Measurements from ENCODE around the gene CAPN11. TPM values are rescaled to one million over a fixed set of nuclear protein-coding genes. Genes with fewer than 3 reads are reported as not detected.
"Not testable (repeated sequence)": the region's sequence is repeated elsewhere in the genome, so short reads cannot be mapped to it uniquely, and the experiment has no call there.

CAPN11 gene
- total RNA-seq, 1 donor from 2014 or later: 0.27 TPM

GRCh38 chr6:44128020-44128917 is 30.4 kb upstream of the CAPN11 start:
- DNase-seq (ENCODE audit: missing footprints) (peak; percentile 81), ATAC-seq (peak; percentile 42)
- intact Hi-C loops (cut with DNase I): loop anchor here (2.0 kb wide), 1 partner anchor 21 kb away; no protein-coding TSS in a partner anchor

- ATAC-seq (no peak), DNase-seq (ENCODE audit: missing footprints) (no peak)
- intact Hi-C loops (cut with DNase I): loop anchor here (2.0 to 5.0 kb wide), 2 partner anchors 19 to 33 kb away; no protein-coding TSS in a partner anchor
Measured at GRCh38 chr6:44129841-44130322, 28.7 kb upstream of the CAPN11 start.

- DNase-seq (ENCODE audit: missing footprints) (no peak), ATAC-seq (no peak)
- intact Hi-C loops (cut with DNase I): loop anchor here (5.0 kb wide), 1 partner anchor 35 kb away; no protein-coding TSS in a partner anchor
Measured at GRCh38 chr6:44131892-44132291, 26.7 kb upstream of the CAPN11 start.

GRCh38 chr6:44132476-44132875 is 26.1 kb upstream of the CAPN11 start:
- ATAC-seq (no peak), DNase-seq (ENCODE audit: missing footprints) (no peak)
- intact Hi-C loops (cut with DNase I): loop anchor here (5.0 kb wide), 1 partner anchor 35 kb away; no protein-coding TSS in a partner anchor

- intact Hi-C loops (cut with DNase I): loop anchor here (5.0 kb wide), 1 partner anchor 36 kb away; no protein-coding TSS in a partner anchor
- peak; percentile 80 for ATAC-seq
- DNase-seq (ENCODE audit: missing footprints): no peak
Measured at GRCh38 chr6:44133003-44133931, 25.4 kb upstream of the CAPN11 start.

GRCh38 chr6:44133981-44134711 is 24.5 kb upstream of the CAPN11 start:
- intact Hi-C loops (cut with DNase I): loop anchor here (5.0 kb wide), 1 partner anchor 37 kb away; no protein-coding TSS in a partner anchor
- no peak for DNase-seq (ENCODE audit: missing footprints)
- ATAC-seq: no peak

GRCh38 chr6:44135173-44135758 is 23.4 kb upstream of the CAPN11 start:
- ATAC-seq: no peak
- no peak for DNase-seq (ENCODE audit: missing footprints)
- intact Hi-C loops (cut with DNase I): no loop called here

- DNase-seq (ENCODE audit: missing footprints) (no peak), ATAC-seq (no peak)
- intact Hi-C loops (cut with DNase I): no loop called here
Measured at GRCh38 chr6:44135875-44136274, 22.7 kb upstream of the CAPN11 start.

GRCh38 chr6:44138717-44139350 is 19.8 kb upstream of the CAPN11 start:
- ATAC-seq (no peak), DNase-seq (ENCODE audit: missing footprints) (no peak)
- intact Hi-C loops (cut with DNase I): no loop called here

- ATAC-seq: no peak
- intact Hi-C loops (cut with DNase I): no loop called here
- DNase-seq (ENCODE audit: missing footprints): no peak
Measured at GRCh38 chr6:44139351-44139743, 19.3 kb upstream of the CAPN11 start.

- no peak for DNase-seq (ENCODE audit: missing footprints)
- no peak for ATAC-seq
- intact Hi-C loops (cut with DNase I): no loop called here
Measured at GRCh38 chr6:44142835-44143234, 15.8 kb upstream of the CAPN11 start.

GRCh38 chr6:44143731-44144130 is 14.9 kb upstream of the CAPN11 start:
- no peak for ATAC-seq
- intact Hi-C loops (cut with DNase I): no loop called here
- DNase-seq (ENCODE audit: missing footprints): no peak

GRCh38 chr6:44144536-44144935 is 14.1 kb upstream of the CAPN11 start:
- intact Hi-C loops (cut with DNase I); DNase-seq (ENCODE audit: missing footprints); ATAC-seq: not testable (repeated sequence)

- ATAC-seq (no peak), DNase-seq (ENCODE audit: missing footprints) (no peak)
- intact Hi-C loops (cut with DNase I): no loop called here
Measured at GRCh38 chr6:44145839-44146238, 12.8 kb upstream of the CAPN11 start.

GRCh38 chr6:44146685-44147084 is 11.9 kb upstream of the CAPN11 start:
- DNase-seq (ENCODE audit: missing footprints): no peak
- intact Hi-C loops (cut with DNase I): no loop called here
- no peak for ATAC-seq

GRCh38 chr6:44147256-44147655 is 11.4 kb upstream of the CAPN11 start:
- DNase-seq (ENCODE audit: missing footprints) (no peak), ATAC-seq (no peak)
- intact Hi-C loops (cut with DNase I): no loop called here

- DNase-seq (ENCODE audit: missing footprints) (no peak), ATAC-seq (no peak)
- intact Hi-C loops (cut with DNase I): loop anchor here (2.0 kb wide), 1 partner anchor 20 kb away; no protein-coding TSS in a partner anchor
Measured at GRCh38 chr6:44148306-44148705, 10.3 kb upstream of the CAPN11 start.
